ENCODE measurements around the gene ATP11A.

Gene ATP11A

GRCh38 chr13:112869202-112870050 lies 179.6 kb downstream of the ATP11A start:
- intact Hi-C loops (cut with DNase I): loop anchor here (5.0 kb wide), 2 partner anchors 177 to 227 kb away; partner anchors contain the start of gene ATP11A
- DNase-seq: peak in 2 of 42 donors; percentile 4 to 33

GRCh38 chr13:112870051-112870331 lies 180.2 kb downstream of the ATP11A start:
- intact Hi-C loops (cut with DNase I): loop anchor here (5.0 kb wide), 2 partner anchors 178 to 228 kb away; partner anchors contain the start of gene ATP11A
- DNase-seq: no peak

- peak in 2 of 42 donors; percentile 12 to 14 for DNase-seq
- intact Hi-C loops (cut with DNase I): loop anchor here (5.0 kb wide), 2 partner anchors 179 to 229 kb away; partner anchors contain the start of gene ATP11A
Observed at GRCh38 chr13:112870737-112871287, 181.0 kb downstream of the ATP11A start.

- peak in 2 of 42 donors; percentile 7 to 26 for DNase-seq
- intact Hi-C loops (cut with DNase I): loop anchor here (5.0 kb wide), 2 partner anchors 179 to 229 kb away; partner anchors contain the start of gene ATP11A
Observed at GRCh38 chr13:112871742-112872141, 181.9 kb downstream of the ATP11A start.

GRCh38 chr13:112872657-112873631 lies 183.1 kb downstream of the ATP11A start:
- intact Hi-C loops (cut with DNase I): loop anchor here (5.0 kb wide), 2 partner anchors 181 to 231 kb away; partner anchors contain the start of gene ATP11A
- peak in 3 of 42 donors; percentile 1 to 16 (median 1) for DNase-seq

GRCh38 chr13:112873851-112874750 lies 184.3 kb downstream of the ATP11A start:
- intact Hi-C loops (cut with DNase I): loop anchor here (5.0 kb wide), 2 partner anchors 182 to 232 kb away; partner anchors contain the start of gene ATP11A
- DNase-seq: peak in 41 of 42 donors; percentile 71 to 93 (median 84)

- intact Hi-C loops (cut with DNase I): loop anchor here (5.0 kb wide), 2 partner anchors 183 to 233 kb away; partner anchors contain the start of gene ATP11A
- peak in 1 of 42 donors; percentile 24 for DNase-seq
Observed at GRCh38 chr13:112874751-112875300, 185.0 kb downstream of the ATP11A start.

- DNase-seq: peak in 1 of 42 donors; percentile 26
- intact Hi-C loops (cut with DNase I): no loop called here
Observed at GRCh38 chr13:112875627-112876026, 185.8 kb downstream of the ATP11A start.

GRCh38 chr13:112876305-112877000 lies 186.6 kb downstream of the ATP11A start:
- peak in 13 of 42 donors; percentile 26 to 58 (median 45) for DNase-seq
- intact Hi-C loops (cut with DNase I): no loop called here

- DNase-seq: peak in 4 of 42 donors; percentile 9 to 41 (median 23)
- intact Hi-C loops (cut with DNase I): no loop called here
Observed at GRCh38 chr13:112877066-112877465, 187.2 kb downstream of the ATP11A start.

GRCh38 chr13:112877539-112877938 lies 187.7 kb downstream of the ATP11A start:
- intact Hi-C loops (cut with DNase I): no loop called here
- peak in 1 of 42 donors; percentile 11 for DNase-seq

GRCh38 chr13:112877976-112878955 lies 188.4 kb downstream of the ATP11A start:
- intact Hi-C loops (cut with DNase I): no loop called here
- peak in 3 of 42 donors; percentile 5 to 18 (median 16) for DNase-seq

- DNase-seq: peak in 8 of 42 donors; percentile 30 to 67 (median 40)
- intact Hi-C loops (cut with DNase I): no loop called here
Observed at GRCh38 chr13:112879283-112879833, 189.5 kb downstream of the ATP11A start.

GRCh38 chr13:112880221-112880641 lies 190.4 kb downstream of the ATP11A start:
- DNase-seq: peak in 1 of 42 donors; percentile 27
- intact Hi-C loops (cut with DNase I): no loop called here

GRCh38 chr13:112880976-112881540 lies 191.2 kb downstream of the ATP11A start:
- intact Hi-C loops (cut with DNase I): no loop called here
- peak in 1 of 42 donors; percentile 23 for DNase-seq

Measured in head of caudate nucleus (tissue), 42 donors.